Thoracic aorta (tissue), 2 donors: Measurements from ENCODE around the gene PHF21A. TPM values are rescaled to one million over a fixed set of nuclear protein-coding genes. Genes with fewer than 3 reads are reported as not detected.

Experiments
- ATAC-seq: fragments of 150-250 bp; one replicate; pipeline ENCODE4 v1.8.0; 2017; ENCODE audit warnings: low read depth; ENCODE audit not compliant: insufficient number of reproducible peaks, low FRiP score
- DNase-seq: peaks from one replicate; pipeline ENCODE4 v3.0.0-alpha.2; 2020; ENCODE audit warnings: low spot score
- H3K27ac ChIP-seq, 2 donors: fragments of 200-600 bp; sonication (generic); 1 replicate in 1 of 2; 2 replicates in 1 of 2; pipeline ENCODE4 v1.5.1; 2016; ENCODE audit warnings: mild to moderate bottlenecking in 2 of 2, moderate library complexity in 2 of 2
- H3K27me3 ChIP-seq: fragments of 200-600 bp; sonication (generic); replicated peaks from 2 replicates; pipeline ENCODE4 v1.6.0; 2016; ENCODE audit warnings: mild to moderate bottlenecking; ENCODE audit not compliant: insufficient read depth
- H3K36me3 ChIP-seq: fragments of 200-600 bp; sonication (generic); one replicate; pipeline ENCODE4 v1.5.1; 2016
- H3K4me1 ChIP-seq, 2 donors: fragments of 200-600 bp; sonication (generic); 1 replicate in 1 of 2; 2 replicates in 1 of 2; pipeline versions ENCODE4 v1.5.1 to v1.6.0; 2016; ENCODE audit warnings: low read depth in 2 of 2, mild to moderate bottlenecking in 1 of 2; ENCODE audit not compliant: control insufficient read depth in 1 of 2
- H3K4me3 ChIP-seq: fragments of 200-600 bp; sonication (generic); 2 replicates; pipeline ENCODE4 v1.5.1; 2016; ENCODE audit warnings: mild to moderate bottlenecking
- H3K9me3 ChIP-seq: fragments of 200-600 bp; sonication (generic); 2 replicates; pipeline ENCODE4 v1.5.1; 2016
- CTCF ChIP-seq: fragments of 200-600 bp; sonication (generic); IDR thresholded peaks from one replicate; pipeline ENCODE4 v1.5.1; 2019; ENCODE audit warnings: antibody characterized with exemption
- total RNA-seq, 2 donors: library from RNA; depleted of rRNA; stranded (reverse); fragments of >200 nt; gene quantifications; one replicate each; pipeline versions ENCODE4 v1.1.0 to v1.2.3, GENCODE V29; 2016

Gene PHF21A
- total RNA-seq, 2 donors from 2014 or later = 62.3 to 104 TPM

GRCh38 chr11:46036969-46037368, 84.3 kb downstream of the PHF21A start:
- H3K36me3 ChIP-seq = no peaks in the 10 kb centered on the region
- no peak for DNase-seq
- H3K4me3 ChIP-seq = no peak overlapping the region
- no peaks in the 10 kb centered on the region for H3K27me3 ChIP-seq
- H3K9me3 ChIP-seq = no peaks in the 10 kb centered on the region
- ATAC-seq = no peak
- H3K4me1 ChIP-seq = peaks cover 12 to 28% of the 10 kb centered on the region in 2 donors
- H3K27ac ChIP-seq = no peak overlapping the region
- no peak for TF ChIP-seq CTCF

- no peak overlapping the region for H3K27ac ChIP-seq
- ATAC-seq = no peak
- no peaks in the 10 kb centered on the region for H3K27me3 ChIP-seq
- no peak overlapping the region for H3K4me3 ChIP-seq
- no peaks in the 10 kb centered on the region for H3K36me3 ChIP-seq
- H3K4me1 ChIP-seq = peaks cover 12 to 28% of the 10 kb centered on the region in 2 donors
- no peaks in the 10 kb centered on the region for H3K9me3 ChIP-seq
- no peak for DNase-seq
- no peak for TF ChIP-seq CTCF
Measured at GRCh38 chr11:46036009-46036408, 85.2 kb downstream of the PHF21A start.

GRCh38 chr11:46034041-46034440, 87.2 kb downstream of the PHF21A start:
- Histone ChIP-seq H3K9me3 (no peaks in the 10 kb centered on the region), H3K36me3 (no peaks in the 10 kb centered on the region), H3K4me1 (peaks cover 4 to 10% of the 10 kb centered on the region in 2 donors), H3K27me3 (no peaks in the 10 kb centered on the region), H3K4me3 (no peak overlapping the region), H3K27ac (no peak overlapping the region)
- ATAC-seq (no peak), DNase-seq (no peak)
- no peak for TF ChIP-seq CTCF

GRCh38 chr11:46026606-46027293, 94.5 kb downstream of the PHF21A start:
- Histone ChIP-seq H3K36me3 (no peaks in the 10 kb centered on the region), H3K9me3 (no peaks in the 10 kb centered on the region), H3K27ac (peak overlapping the region in 1 of 2 donors; percentile 16), H3K4me1 (peaks cover 17 to 21% of the 10 kb centered on the region in 2 donors), H3K4me3 (peak overlapping the region; percentile 32), H3K27me3 (no peaks in the 10 kb centered on the region)
- no peak for ATAC-seq
- TF ChIP-seq CTCF = no peak
- no peak for DNase-seq

- Histone ChIP-seq H3K36me3 (no peaks in the 10 kb centered on the region), H3K4me3 (no peak overlapping the region), H3K27me3 (no peaks in the 10 kb centered on the region), H3K27ac (no peak overlapping the region), H3K9me3 (no peaks in the 10 kb centered on the region), H3K4me1 (no peaks in the 10 kb centered on the region)
- no peak for DNase-seq
- TF ChIP-seq CTCF = no peak
- ATAC-seq = no peak
Measured at GRCh38 chr11:46020084-46020599, 101.1 kb downstream of the PHF21A start.
